ENCODE data around the gene TMEM239.
"Not testable (repeated sequence)": the region's sequence is repeated elsewhere in the genome, so short reads cannot be mapped to it uniquely, and the experiment has no call there.

The TMEM239 gene

GRCh38 chr20:2826655-2827054, 10.5 kb downstream of the TMEM239 start:
- H3K36me3 ChIP-seq (ENCODE audit: insufficient read depth, low read length): no peaks in the 10 kb centered on the region
- no peaks in the 10 kb centered on the region for H3K4me1 ChIP-seq (ENCODE audit: insufficient read depth, low read length)
- H3K4me3 ChIP-seq (ENCODE audit: low read length): no peak overlapping the region
- 96% methylated on average over 4 of the region's 4 CpGs for WGBS
- no peak overlapping the region for H3K27ac ChIP-seq (ENCODE audit: low read depth, low read length)
- H3K9me3 ChIP-seq (ENCODE audit: insufficient read depth, low read depth, low read length): no peaks in the 10 kb centered on the region
- H3K27me3 ChIP-seq (ENCODE audit: insufficient read depth, low read length): peaks cover 41% of the 10 kb centered on the region
- H3K9ac ChIP-seq (ENCODE audit: low read depth, low read length): no peak overlapping the region

GRCh38 chr20:2829376-2829775, 13.2 kb downstream of the TMEM239 start:
- Histone ChIP-seq H3K36me3 (ENCODE audit: insufficient read depth, low read length) (no peaks in the 10 kb centered on the region), H3K9ac (ENCODE audit: low read depth, low read length) (no peak overlapping the region), H3K27me3 (ENCODE audit: insufficient read depth, low read length) (peaks cover 34% of the 10 kb centered on the region), H3K27ac (ENCODE audit: low read depth, low read length) (no peak overlapping the region), H3K4me3 (ENCODE audit: low read length) (no peak overlapping the region), H3K9me3 (ENCODE audit: insufficient read depth, low read depth, low read length) (no peaks in the 10 kb centered on the region), H3K4me1 (ENCODE audit: insufficient read depth, low read length) (no peaks in the 10 kb centered on the region)
- 80% methylated on average over 6 of the region's 6 CpGs for WGBS

- not testable (repeated sequence) for H3K4me1 ChIP-seq (ENCODE audit: insufficient read depth, low read length); H3K27ac ChIP-seq (ENCODE audit: low read depth, low read length); H3K36me3 ChIP-seq (ENCODE audit: insufficient read depth, low read length); H3K9me3 ChIP-seq (ENCODE audit: insufficient read depth, low read depth, low read length); H3K9ac ChIP-seq (ENCODE audit: low read depth, low read length); H3K4me3 ChIP-seq (ENCODE audit: low read length)
- WGBS: 92% methylated on average over 5 of the region's 7 CpGs
- peaks cover 27% of the 10 kb centered on the region for H3K27me3 ChIP-seq (ENCODE audit: insufficient read depth, low read length)
Measured at GRCh38 chr20:2831206-2831605, 15.0 kb downstream of the TMEM239 start.

- Histone ChIP-seq H3K4me3 (ENCODE audit: low read length) (no peak overlapping the region), H3K27ac (ENCODE audit: low read depth, low read length) (no peak overlapping the region), H3K4me1 (ENCODE audit: insufficient read depth, low read length) (no peaks in the 10 kb centered on the region), H3K27me3 (ENCODE audit: insufficient read depth, low read length) (peaks cover 7% of the 10 kb centered on the region; the same call in 1 of the 2 replicates), H3K9ac (ENCODE audit: low read depth, low read length) (no peak overlapping the region), H3K9me3 (ENCODE audit: insufficient read depth, low read depth, low read length) (no peaks in the 10 kb centered on the region), H3K36me3 (ENCODE audit: insufficient read depth, low read length) (peaks cover 6% of the 10 kb centered on the region; the same call in 1 of the 2 replicates)
- WGBS: 88% methylated on average over 1 of the region's 1 CpG
Measured at GRCh38 chr20:2833761-2834160, 17.6 kb downstream of the TMEM239 start.

- Histone ChIP-seq H3K36me3 (ENCODE audit: insufficient read depth, low read length) (peaks cover 6% of the 10 kb centered on the region; the same call in 1 of the 2 replicates), H3K9me3 (ENCODE audit: insufficient read depth, low read depth, low read length) (no peaks in the 10 kb centered on the region), H3K4me1 (ENCODE audit: insufficient read depth, low read length) (no peaks in the 10 kb centered on the region), H3K9ac (ENCODE audit: low read depth, low read length) (no peak overlapping the region), H3K27me3 (ENCODE audit: insufficient read depth, low read length) (peaks cover 5% of the 10 kb centered on the region), H3K27ac (ENCODE audit: low read depth, low read length) (no peak overlapping the region), H3K4me3 (ENCODE audit: low read length) (no peak overlapping the region)
- 94% methylated on average over 13 of the region's 14 CpGs for WGBS
Measured at GRCh38 chr20:2834401-2835110, 18.4 kb downstream of the TMEM239 start.

- Histone ChIP-seq H3K4me3 (ENCODE audit: low read length) (no peak overlapping the region), H3K4me1 (ENCODE audit: insufficient read depth, low read length) (no peaks in the 10 kb centered on the region), H3K36me3 (ENCODE audit: insufficient read depth, low read length) (peaks cover 6% of the 10 kb centered on the region; the same call in 1 of the 2 replicates), H3K27ac (ENCODE audit: low read depth, low read length) (no peak overlapping the region), H3K9ac (ENCODE audit: low read depth, low read length) (no peak overlapping the region), H3K27me3 (ENCODE audit: insufficient read depth, low read length) (peaks cover 13% of the 10 kb centered on the region), H3K9me3 (ENCODE audit: insufficient read depth, low read depth, low read length) (no peaks in the 10 kb centered on the region)
- 94% methylated on average over 6 of the region's 6 CpGs for WGBS
Measured at GRCh38 chr20:2835331-2835796, 19.2 kb downstream of the TMEM239 start.

DNA sequence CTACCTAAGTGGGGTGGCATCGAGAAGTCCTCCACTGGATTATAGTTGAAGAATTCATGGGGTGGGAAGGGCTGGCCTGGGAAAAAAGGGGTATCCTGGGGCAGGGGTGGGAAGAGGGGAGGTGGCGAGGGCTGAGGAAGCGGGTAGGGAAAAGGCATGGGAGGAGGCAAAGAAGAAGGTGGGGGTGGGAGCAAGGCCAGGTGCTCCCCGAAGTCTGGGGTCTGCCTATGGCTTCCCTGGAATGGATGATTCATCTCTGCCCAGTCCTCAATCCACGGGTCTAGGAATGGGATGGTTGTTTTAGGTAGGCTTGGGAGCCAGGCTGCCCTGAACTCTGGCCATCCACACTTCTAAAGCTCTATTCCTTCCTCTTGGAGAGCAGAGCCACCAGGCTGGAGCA, 19.9 kb downstream of the TMEM239 start:
- peaks cover 6% of the 10 kb centered on the region; the same call in 1 of the 2 replicates for H3K36me3 ChIP-seq (ENCODE audit: insufficient read depth, low read length)
- H3K4me1 ChIP-seq (ENCODE audit: insufficient read depth, low read length): no peaks in the 10 kb centered on the region
- H3K4me3 ChIP-seq (ENCODE audit: low read length): no peak overlapping the region
- H3K27me3 ChIP-seq (ENCODE audit: insufficient read depth, low read length): peaks cover 14% of the 10 kb centered on the region
- H3K9me3 ChIP-seq (ENCODE audit: insufficient read depth, low read depth, low read length): no peaks in the 10 kb centered on the region
- no peak overlapping the region for H3K9ac ChIP-seq (ENCODE audit: low read depth, low read length)
- WGBS: 98% methylated on average over 5 of the region's 5 CpGs
- no peak overlapping the region for H3K27ac ChIP-seq (ENCODE audit: low read depth, low read length)

GRCh38 chr20:2837221-2837960, 21.2 kb downstream of the TMEM239 start:
- WGBS: 88% methylated on average over 6 of the region's 6 CpGs
- Histone ChIP-seq H3K9ac (ENCODE audit: low read depth, low read length) (no peak overlapping the region), H3K27me3 (ENCODE audit: insufficient read depth, low read length) (peaks cover 18% of the 10 kb centered on the region), H3K27ac (ENCODE audit: low read depth, low read length) (no peak overlapping the region), H3K36me3 (ENCODE audit: insufficient read depth, low read length) (peaks cover 6% of the 10 kb centered on the region; the same call in 1 of the 2 replicates), H3K4me3 (ENCODE audit: low read length) (no peak overlapping the region), H3K4me1 (ENCODE audit: insufficient read depth, low read length) (peaks cover 3% of the 10 kb centered on the region; the same call in 1 of the 2 replicates), H3K9me3 (ENCODE audit: insufficient read depth, low read depth, low read length) (no peaks in the 10 kb centered on the region)

DNA sequence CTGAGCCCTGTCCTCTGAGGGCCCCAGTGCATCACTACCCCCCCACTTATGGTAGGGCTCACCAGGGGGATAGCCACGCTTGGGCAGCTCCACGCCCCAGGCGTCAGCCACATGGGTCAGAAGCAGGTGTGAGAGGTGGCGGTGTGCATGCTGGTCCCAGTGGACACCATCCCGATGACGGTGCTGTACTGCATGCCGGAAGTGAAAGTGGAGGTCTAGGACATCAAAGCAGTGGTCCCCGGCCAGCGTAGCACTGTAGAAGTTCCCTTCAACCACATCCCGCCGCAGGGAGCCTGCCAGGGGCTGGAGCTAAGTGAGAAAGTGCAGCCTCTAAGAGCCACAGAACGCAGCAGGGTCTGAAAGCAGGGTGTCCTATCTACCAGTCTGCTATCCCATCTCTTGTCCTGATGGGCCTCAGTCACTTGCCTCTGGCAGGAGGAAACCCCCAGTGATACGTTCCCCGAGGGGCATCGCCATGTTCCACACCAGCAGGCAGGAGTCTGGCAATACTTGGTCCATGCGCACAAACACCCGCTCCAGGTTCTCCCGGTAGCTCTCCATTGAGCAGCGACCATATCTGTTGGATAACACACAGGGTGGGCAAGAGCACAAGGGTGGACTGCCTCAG, 22.1 kb downstream of the TMEM239 start:
- Histone ChIP-seq H3K27me3 (ENCODE audit: insufficient read depth, low read length) (peaks cover 18% of the 10 kb centered on the region), H3K4me1 (ENCODE audit: insufficient read depth, low read length) (peaks cover 3% of the 10 kb centered on the region; the same call in 1 of the 2 replicates), H3K9me3 (ENCODE audit: insufficient read depth, low read depth, low read length) (no peaks in the 10 kb centered on the region), H3K27ac (ENCODE audit: low read depth, low read length) (no peak overlapping the region), H3K36me3 (ENCODE audit: insufficient read depth, low read length) (peaks cover 6% of the 10 kb centered on the region; the same call in 1 of the 2 replicates), H3K4me3 (ENCODE audit: low read length) (no peak overlapping the region), H3K9ac (ENCODE audit: low read depth, low read length) (no peak overlapping the region)
- 95% methylated on average over 19 of the region's 19 CpGs for WGBS

DNA sequence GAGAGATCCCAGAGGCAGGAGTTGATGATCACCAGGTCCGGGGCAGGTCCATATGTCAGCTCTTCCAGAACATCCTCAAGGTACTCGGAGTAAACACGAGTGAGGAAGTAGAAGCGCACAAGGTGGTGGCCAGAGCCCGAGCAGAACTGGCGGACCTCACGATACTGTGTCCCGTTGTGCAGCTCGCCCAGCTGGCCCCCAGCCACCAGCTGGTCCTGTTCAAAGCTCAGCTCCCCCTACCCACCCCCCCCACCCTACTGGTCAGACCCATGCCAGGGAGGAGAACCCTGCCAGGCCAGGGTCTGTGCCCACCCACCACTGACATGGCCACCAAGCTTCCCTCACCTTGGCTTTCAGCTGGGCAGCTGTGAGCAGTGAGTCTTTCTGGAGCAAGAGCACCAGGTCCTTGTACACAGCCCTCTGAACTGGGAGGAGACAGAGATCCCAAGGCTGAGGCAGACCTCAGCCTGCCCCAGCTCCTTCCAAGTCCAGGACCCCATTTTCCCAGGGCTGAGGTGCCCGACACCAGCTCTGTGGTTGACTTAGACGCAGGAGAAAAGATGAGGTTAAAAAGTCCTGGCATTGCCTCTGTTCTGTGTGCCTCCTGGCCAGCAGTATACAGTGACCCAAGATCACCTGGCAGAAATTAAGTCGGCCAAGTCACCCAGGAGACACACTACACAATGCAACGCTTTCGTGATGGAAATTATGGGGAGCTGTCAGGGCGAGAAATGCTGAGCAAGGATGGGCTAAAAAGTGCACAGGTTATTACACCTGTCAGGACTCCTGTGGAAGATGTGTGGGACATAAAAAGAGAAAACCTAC, 22.9 kb downstream of the TMEM239 start:
- H3K27me3 ChIP-seq (ENCODE audit: insufficient read depth, low read length): peaks cover 18% of the 10 kb centered on the region
- no peaks in the 10 kb centered on the region for H3K9me3 ChIP-seq (ENCODE audit: insufficient read depth, low read depth, low read length)
- H3K4me1 ChIP-seq (ENCODE audit: insufficient read depth, low read length): peaks cover 3% of the 10 kb centered on the region; the same call in 1 of the 2 replicates
- H3K27ac ChIP-seq (ENCODE audit: low read depth, low read length): no peak overlapping the region
- H3K9ac ChIP-seq (ENCODE audit: low read depth, low read length): no peak overlapping the region
- peaks cover 6% of the 10 kb centered on the region; the same call in 1 of the 2 replicates for H3K36me3 ChIP-seq (ENCODE audit: insufficient read depth, low read length)
- 95% methylated on average over 15 of the region's 15 CpGs for WGBS
- H3K4me3 ChIP-seq (ENCODE audit: low read length): no peak overlapping the region
